DMS79 (cell line): ENCODE data around the gene LILRA2.
"Not testable (repeated sequence)": the region's sequence is repeated elsewhere in the genome, so short reads cannot be mapped to it uniquely, and the experiment has no call there.

ENCODE experiments used
- DNase-seq: peaks from one replicate; lab custom pipeline; 2025; lab: John Stamatoyannopoulos, UW

Gene LILRA2

DNA sequence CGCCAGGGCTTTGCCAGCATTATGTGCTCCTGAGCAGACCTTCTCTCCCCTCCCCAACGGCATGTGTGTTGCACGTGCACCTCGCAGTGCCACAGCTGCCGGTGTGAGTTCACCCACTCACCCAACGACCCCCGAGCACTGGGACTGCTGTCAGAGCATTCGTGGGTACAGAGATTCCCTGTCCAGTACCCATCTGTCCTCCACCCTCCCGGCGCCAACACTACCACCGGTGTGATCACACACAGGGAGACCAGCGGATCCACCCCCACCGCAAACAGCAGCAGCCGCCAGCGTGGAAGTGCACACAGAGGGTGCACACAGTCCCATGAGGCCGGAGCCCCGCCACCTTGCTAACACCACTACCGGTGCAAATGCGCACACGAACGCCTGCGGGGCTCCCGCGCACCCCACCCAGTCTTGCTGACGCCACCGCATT, 35.8 kb downstream of the LILRA2 start:
- no peak for DNase-seq

DNA sequence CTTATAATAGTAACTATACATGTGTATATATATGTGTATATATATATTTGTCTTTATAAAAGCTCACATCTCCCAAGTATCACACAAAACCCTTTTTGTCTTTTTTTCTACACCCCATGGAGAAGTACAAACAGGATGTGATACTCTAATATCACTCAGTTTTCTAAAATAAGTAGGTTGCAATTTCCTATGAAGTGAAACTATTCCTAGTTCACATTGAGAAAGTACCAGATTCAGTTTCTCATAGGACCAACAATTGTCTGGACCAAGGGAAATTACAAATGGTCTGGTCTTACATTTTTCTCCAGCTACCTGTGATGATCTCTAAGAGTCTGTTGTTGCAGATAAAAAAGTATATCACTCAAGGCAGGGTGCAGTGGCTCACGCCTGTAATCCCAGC, 38.8 kb downstream of the LILRA2 start:
- DNase-seq = no peak

DNA sequence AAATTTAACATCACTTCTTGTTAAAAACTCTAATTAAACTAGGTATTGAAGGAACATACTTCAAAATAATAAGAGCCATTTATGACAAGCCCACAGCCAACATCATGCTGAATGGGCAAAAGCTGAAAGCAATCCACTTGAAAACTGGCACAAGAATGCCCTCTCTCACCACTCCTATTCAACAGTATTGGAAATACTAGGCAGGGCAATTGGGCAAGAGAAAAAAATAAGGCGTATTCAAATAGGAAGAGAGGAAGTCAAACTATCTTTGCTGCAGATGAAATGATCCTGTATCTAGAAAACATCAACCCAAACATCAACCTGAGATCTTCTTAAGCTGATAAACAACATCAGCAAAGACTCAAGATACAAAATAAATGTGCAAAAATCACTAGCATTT, 41.1 kb downstream of the LILRA2 start:
- no peak for DNase-seq

DNA sequence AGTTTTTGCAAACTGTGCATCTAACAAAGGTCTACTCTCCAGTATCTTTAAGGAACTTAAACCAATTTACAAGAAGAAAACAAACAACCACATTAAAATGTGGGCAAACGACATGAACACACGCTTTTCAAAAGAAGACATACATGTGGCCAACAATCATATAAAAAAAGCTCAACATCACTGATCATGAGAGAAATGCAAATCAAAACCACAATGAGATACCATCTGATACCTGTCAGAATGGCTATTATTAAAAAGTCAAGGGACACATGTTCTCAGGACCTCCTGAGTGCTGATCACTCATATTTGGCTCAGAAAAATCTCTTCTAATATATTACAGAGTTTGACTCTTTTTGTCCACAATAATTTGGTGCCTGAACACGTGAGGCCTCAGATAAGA, 42.5 kb downstream of the LILRA2 start:
- no peak for DNase-seq

GRCh38 chr19:54616821-54617560, 43.4 kb downstream of the LILRA2 start:
- no peak for DNase-seq

DNA sequence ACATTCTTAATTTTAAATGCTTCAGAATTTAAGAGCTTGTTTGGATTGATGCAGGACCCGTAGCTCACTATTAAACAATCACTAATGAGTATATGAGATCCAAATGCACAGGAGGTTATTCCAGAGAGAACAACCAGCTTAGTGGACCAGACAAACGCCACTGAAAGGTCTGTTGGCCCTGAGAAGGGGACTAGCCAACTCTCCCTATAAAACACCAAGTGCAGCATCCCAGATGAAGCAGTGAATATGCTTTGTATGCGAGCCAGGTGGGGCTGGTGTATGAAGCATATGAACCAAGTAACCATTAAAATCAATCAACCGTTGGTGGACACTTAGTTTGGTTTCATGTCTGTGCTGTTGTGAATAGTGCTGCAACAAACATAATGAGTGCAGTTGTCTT, 46.9 kb downstream of the LILRA2 start:
- no peak for DNase-seq

- DNase-seq = no peak
These were observed 48.8 kb downstream of the LILRA2 start for GRCh38 chr19:54622431-54622830.

- not testable (repeated sequence) for DNase-seq
These were observed 50.6 kb downstream of the LILRA2 start for GRCh38 chr19:54624234-54624633.

DNA sequence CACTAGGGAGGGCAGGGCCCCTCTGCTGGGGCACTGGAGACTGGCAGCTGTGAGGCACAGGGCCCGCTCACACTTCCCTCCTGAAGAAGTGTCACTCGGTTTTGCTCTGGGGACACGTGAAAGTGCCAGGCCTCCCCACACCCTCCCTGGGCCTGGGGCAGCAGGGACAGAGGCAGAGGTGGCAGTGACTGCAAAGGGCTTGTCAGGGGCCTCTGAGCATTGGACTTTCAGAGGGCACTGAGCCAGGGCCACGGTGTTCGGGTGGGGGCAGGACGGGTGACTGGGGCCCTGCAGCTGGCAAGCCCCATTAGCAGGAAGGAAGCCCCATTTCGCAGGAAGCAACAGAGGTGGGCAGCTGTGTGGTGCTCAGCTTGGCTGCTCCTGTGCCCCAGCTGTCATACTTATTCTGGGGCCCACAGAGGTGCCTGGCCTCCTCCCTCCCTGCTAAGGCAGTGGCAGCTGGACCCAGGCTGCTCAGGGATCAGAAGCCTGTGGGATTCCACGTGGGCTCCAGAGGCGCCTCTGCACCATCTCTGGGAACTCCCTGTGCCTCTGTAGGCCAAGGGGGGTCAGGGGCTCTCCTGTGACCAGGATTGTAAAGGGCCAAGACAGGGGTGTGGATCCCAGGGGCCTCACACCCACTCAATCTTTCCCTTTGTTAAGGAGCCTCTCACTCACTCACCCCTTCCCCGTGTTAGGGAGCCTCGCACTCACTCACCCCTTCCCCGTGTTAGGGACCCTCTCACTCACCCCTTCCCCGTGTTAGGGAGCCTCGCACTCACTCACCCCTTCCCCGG, 51.5 kb downstream of the LILRA2 start:
- not testable (repeated sequence) for DNase-seq

DNA sequence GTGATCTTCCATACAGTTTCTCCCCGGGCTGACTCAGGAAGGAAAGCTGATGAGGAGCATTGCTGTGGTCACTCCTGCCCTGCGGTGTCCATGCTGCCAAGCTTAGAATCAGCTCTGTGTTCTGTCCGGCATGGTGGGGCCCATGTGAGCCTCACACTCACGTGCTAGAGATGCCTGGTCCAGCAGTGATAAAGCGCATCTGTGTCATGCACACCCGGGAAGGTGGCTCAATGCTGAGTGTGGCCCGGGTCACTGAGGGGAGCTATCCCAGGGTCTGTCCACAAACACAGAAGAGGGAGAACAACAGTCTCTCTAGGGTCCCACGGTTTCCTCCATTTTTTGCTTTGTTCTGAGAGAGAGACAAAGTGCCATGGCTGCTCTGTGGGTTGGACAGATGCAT, 53.2 kb downstream of the LILRA2 start:
- no peak for DNase-seq

DNA sequence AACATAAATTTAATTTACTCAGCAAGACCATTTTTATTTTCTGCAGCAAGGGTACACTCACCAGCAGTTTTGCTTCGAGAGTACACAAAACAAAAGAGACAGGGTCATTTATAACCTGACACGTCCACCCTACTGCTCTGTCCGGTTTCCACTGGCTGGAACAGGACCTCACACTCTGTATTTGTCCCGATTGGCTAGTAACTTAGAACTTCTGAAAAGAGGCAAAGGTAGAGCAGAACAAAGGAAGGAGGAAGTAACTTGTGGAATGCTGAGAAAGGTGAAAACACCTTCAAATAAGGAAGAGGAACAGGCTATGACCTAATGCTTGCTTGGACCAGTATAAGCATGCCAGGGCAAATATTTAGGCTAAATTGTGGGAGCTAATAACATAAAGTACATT, 54.3 kb downstream of the LILRA2 start:
- DNase-seq = not testable (repeated sequence)

DNA sequence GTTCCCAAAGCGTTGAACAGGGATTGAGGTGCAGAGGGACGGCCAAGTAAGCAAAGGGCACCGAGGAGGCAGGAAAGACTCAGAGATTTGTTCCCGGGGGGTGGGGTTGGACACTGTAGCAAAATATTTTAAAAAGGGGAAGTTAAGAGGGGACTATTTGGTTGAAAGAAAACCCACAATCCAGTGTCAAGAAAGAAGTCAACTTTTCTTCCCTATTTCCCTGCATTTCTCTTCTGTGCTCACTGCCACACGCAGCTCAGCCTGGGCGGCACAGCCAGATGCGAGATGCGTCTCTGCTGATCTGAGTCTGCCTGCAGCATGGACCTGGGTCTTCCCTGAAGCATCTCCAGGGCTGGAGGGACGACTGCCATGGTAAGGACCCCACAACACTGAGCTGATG, 56.7 kb downstream of the LILRA2 start, which contains the start of gene LILRB1:
Gene LILRB1, plus strand, starts transcription at position 223 of the 400 bp plus-strand sequence. CDS start 590 bp downstream, outside the sequence.
- DNase-seq = not testable (repeated sequence)

DNA sequence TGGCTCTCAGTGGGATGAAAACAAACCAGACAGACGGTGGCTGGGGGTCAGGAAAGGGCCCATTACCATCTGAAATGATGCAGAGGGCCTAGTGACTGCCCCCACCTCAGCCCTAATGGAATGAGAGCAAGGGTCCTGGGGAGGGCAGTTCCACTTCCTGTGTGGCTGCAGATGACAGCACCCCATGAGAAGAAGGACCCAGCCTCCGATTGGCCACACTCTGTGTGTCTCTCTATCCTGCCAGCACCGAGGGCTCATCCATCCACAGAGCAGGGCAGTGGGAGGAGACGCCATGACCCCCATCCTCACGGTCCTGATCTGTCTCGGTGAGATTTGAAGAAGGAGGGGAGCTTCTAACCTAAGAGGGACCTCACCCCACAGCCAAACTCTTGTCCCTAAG, 57.2 kb downstream of the LILRA2 start:
- DNase-seq = no peak

DNA sequence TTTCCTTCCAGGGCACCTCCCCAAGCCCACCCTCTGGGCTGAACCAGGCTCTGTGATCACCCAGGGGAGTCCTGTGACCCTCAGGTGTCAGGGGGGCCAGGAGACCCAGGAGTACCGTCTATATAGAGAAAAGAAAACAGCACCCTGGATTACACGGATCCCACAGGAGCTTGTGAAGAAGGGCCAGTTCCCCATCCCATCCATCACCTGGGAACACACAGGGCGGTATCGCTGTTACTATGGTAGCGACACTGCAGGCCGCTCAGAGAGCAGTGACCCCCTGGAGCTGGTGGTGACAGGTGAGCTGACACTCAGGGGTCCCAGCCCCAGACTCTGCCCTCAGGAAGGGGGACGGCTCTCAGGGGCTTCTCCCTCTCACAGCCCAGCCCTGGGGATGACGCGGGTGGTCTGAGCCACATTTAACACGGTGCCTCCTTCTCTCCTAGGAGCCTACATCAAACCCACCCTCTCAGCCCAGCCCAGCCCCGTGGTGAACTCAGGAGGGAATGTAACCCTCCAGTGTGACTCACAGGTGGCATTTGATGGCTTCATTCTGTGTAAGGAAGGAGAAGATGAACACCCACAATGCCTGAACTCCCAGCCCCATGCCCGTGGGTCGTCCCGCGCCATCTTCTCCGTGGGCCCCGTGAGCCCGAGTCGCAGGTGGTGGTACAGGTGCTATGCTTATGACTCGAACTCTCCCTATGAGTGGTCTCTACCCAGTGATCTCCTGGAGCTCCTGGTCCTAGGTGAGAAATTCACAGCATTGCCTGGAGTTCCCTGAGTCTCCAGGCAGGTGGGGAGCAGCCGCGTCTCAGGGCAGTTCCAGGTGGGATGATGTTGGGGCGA, 58.1 kb downstream of the LILRA2 start:
- not testable (repeated sequence) for DNase-seq

DNA sequence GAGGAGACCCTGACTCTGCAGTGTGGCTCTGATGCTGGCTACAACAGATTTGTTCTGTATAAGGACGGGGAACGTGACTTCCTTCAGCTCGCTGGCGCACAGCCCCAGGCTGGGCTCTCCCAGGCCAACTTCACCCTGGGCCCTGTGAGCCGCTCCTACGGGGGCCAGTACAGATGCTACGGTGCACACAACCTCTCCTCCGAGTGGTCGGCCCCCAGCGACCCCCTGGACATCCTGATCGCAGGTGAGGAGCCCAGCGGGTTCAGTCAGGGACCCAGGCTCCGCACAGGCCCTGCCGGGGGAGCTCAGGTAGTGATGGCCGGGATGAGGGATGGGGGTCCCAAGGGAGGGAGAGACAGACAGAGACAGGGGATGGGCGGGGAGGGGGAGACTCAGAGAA, 58.9 kb downstream of the LILRA2 start:
- not testable (repeated sequence) for DNase-seq

DNA sequence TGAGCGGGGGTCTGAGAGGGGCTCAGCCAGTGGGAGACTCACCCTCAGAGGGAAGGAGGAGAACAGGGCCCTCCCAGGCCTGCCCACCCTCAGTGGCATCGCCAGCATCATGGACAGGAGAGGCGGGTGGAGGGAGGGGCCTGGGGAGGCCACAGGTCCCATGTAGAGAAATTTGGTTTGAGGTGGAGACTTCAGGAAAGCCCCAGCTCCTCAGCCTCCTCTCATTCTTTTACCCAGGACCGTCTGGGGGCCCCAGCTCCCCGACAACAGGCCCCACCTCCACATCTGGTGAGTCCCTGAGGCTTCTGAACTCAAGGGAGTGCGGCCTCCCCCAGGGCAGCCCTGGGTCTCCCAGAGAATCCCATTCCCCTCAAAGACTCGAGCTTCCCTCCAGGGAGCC, 59.8 kb downstream of the LILRA2 start:
- no peak for DNase-seq

DNA sequence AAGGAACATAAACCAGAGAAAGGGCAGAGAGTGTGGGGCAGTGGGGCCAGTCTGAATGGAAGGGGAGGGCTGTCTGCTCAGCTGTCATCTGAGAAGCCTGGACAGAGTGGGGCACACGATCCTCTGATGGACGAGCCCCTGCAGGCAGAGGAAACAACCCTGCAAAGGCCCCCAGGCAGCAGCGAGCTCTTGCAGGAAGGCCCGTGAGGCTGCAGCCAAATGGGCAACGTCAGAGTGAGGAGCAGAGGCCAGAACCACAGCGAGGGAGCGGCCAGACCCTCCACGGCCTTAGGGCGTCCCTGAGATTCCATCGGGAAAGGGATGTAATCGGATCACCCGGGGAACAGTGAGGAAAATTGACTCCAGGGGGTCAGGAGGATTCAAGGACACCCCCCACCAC, 62.5 kb downstream of the LILRA2 start:
- not testable (repeated sequence) for DNase-seq

DNA sequence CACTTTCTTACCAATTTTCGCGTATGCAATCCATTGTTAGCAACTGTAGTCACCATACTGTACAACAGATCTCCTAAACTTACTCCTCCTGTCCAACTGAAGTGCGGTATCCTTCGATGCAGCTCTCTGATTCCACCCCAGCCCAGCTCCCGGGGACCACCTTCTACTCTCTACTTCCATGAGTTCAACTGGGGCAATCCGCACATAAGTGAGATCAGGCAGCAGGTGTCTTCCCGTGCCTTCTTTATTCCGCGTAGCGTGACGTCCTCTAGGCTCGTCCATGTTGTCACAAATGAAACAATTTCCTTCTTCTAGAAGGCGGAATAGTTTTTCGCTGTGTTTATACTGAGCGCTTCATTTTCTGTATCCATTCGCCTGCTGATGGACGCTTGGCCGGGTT, 65.1 kb downstream of the LILRA2 start:
- DNase-seq = no peak
